ENCODE data around the gene DPPA3.
"Not testable (repeated sequence)": the region's sequence is repeated elsewhere in the genome, so short reads cannot be mapped to it uniquely, and the experiment has no call there.

Gene DPPA3

GRCh38 chr12:7730984-7731383 lies 19.8 kb downstream of the DPPA3 start:
- DNase-seq (ENCODE audit: low read depth in 2 of 2), result not testable (repeated sequence)

GRCh38 chr12:7731486-7731885 lies 20.3 kb downstream of the DPPA3 start:
- DNase-seq (ENCODE audit: low read depth in 2 of 2), result no peak

DNA sequence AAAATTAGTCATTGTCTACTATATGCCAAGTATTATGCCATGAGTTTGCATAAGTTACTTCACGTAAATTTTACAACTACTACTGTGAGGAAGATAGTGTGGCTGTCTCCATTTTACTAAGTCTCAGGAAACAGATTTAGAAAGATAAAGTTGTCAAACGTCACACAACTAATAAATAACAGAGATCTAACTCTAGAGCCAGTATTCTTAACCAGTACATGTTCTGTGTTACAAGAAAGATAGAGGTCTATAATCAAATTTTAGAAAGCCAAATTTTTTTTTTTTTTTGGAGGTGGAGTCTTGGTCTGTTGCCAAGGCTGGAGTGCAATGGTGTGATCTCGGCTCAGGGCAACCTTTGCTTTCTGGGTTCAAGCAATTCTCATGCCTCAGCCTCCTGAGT lies 21.8 kb downstream of the DPPA3 start:
- DNase-seq (ENCODE audit: low read depth in 2 of 2), result no peak

- no peak for DNase-seq (ENCODE audit: low read depth in 2 of 2)
Observed at GRCh38 chr12:7747246-7747645, 36.0 kb downstream of the DPPA3 start, which contains the start of gene CLEC4C. CLEC4C (minus strand) TSS chr12:7747375; CDS start chr12:7747348, 27 bp downstream.

DNA sequence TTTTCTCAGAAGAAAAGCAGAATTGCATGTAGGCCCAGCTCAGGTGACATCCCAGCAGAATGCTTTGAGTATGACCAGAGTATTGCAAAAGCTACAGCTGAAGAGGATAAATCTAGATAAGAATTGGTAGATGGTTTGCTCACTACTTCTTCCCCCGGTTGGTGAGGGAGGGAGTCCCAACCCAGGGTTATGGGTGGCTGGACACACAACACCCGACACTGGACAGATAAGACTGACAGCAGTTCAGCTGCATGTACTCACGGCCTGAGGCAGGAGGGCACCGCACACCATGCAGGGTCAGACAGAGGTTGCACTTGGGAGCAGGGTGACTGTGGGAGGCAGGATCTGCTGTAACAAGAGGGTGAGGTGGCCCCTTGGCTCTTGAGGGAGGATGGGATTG lies 37.6 kb downstream of the DPPA3 start:
- DNase-seq (ENCODE audit: low read depth in 2 of 2), result no peak

DNA sequence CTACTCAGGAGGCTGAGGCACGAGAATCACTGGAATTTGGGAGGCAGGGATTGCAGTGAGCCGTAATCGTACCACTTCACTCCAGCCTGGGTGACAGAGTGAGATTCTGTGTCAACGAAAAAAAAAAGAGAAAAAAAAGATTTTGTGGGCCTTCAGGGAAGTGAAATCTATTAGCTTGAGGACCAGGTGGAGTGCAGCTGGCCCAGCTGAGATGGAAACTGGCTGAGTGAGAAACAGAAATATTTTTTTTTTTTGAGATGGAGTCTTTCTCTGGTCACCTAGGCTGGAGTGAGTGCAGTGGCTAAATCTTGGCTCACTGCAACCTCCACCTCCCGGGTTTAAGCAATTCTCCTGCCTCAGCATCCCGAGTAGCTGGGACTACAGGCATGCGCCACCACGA lies 38.2 kb downstream of the DPPA3 start:
- DNase-seq (ENCODE audit: low read depth in 2 of 2), result no peak

DNA sequence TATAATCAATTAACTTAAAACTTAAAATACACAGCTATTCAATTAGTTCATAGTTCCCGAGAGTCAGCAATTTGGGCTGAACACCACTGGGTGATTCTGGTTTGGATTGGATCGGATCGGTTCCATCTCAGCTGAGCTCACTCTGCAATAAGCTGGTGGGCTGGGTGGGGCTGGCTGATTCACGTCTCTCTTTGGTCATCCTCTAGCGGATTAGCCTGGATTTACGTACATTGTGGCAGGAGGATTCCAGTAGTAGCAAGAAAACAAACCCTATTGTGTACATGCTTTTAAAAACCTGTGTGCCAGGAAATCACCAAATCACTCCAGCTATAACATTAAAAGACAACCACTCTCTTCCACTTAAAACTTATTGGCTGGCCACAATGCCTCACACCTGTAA lies 39.1 kb downstream of the DPPA3 start:
- DNase-seq (ENCODE audit: low read depth in 2 of 2), result no peak

DNA sequence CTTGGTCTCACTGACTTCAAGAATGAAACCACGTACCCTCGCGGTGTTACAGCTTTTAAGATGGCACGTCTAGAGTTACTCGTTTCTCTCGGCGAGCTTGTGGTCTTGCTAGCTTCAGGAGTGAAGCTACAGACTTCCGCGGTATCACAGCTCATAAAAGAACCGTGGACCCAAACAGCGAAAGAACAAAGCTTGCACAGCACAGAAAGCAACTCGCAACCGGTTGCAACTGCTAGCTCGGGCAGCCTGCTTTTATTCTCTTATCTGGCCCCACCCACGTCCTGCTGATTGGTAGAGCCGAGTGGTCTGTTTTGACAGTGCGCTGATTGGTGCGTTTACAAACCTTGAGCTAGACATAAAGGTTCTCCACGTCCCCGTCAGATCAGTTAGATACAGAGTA lies 40.2 kb downstream of the DPPA3 start:
- no peak for DNase-seq (ENCODE audit: low read depth in 2 of 2)

DNA sequence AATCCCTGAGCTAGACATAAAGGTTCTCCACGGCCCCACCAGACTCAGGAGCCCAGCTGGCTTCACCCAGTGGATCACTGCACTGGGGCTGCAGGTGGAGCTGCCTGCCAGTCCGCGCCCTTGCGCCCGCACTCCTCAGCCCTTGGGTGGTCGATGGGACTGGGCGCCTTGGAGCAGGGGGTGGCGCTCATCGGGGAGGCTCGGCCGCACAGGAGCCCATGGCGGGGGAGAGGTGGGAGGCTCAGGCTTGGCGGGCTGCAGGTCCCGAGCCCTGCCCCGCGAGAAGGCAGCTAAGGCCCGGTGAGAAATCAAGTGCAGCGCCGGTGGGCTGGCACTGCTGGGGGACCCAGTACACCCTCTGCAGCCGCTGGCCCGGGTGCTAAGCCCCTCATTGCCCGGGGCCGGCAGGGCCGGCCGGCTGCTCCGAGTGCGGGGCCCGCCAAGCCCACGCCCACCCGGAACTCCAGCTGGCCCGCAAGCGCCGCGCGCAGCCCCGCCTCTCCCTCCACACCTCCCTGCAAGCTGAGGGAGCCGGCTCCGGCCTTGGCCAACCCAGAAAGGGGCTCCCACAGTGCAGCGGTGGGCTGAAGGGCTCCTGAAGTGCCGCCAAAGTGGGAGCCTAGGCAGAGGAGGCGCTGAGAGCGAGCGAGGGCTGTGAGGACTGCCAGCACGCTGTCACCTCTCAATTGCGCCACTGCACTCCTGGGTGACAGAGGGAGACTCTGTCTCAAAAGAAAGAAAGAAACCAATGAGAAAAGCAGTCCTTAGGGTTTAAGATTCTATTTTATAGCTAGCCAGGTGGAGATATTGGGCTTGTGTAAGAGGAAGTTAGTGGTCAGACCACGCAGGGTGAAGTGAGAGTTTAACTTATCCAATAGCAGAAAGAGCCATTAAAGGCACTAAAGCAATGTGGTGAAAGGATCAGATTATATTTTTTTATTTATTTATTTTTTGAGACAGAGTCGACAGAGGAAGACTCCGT lies 41.0 kb downstream of the DPPA3 start:
- not testable (repeated sequence) for DNase-seq (ENCODE audit: low read depth in 2 of 2)

DNA sequence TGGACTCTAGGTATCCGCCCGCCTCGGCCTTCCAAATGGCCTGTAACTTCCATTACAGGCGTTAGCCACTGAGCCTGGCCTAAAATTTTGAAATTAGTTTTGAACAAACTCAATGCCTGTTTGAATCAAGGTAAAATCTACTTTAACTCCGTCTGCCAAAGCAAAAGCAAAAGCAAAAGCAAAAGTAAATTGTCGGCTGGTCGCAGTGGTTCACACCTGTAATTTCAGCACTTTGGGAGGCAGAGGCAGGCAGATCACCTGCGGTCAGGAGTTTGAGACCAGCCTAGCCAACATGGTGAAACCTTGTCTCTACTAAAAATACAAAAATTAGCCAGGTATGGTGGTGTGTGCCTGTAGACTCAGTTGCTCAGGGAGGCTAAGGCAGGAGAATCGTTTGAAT lies 44.4 kb downstream of the DPPA3 start:
- not testable (repeated sequence) for DNase-seq (ENCODE audit: low read depth in 2 of 2)

DNA sequence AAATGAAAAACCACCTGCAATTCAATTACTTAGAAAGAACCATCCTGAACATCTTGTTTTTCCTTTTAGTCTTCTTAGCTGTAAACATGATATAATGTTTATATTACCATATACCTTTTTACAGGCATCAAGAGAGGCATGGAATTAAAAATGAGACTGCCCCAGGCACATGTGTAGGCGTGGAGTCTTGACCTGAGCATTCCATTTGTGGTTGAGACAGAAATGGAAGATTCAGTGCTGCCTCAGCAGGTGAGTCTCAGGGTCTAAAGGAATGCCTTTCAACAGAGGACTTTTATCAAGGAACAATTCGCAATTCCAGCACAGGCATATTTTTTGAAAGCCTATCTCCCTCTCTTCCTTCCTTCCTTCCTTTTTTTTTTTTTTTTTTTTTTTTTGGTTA lies 45.8 kb downstream of the DPPA3 start:
- DNase-seq (ENCODE audit: low read depth in 2 of 2), result no peak

DNA sequence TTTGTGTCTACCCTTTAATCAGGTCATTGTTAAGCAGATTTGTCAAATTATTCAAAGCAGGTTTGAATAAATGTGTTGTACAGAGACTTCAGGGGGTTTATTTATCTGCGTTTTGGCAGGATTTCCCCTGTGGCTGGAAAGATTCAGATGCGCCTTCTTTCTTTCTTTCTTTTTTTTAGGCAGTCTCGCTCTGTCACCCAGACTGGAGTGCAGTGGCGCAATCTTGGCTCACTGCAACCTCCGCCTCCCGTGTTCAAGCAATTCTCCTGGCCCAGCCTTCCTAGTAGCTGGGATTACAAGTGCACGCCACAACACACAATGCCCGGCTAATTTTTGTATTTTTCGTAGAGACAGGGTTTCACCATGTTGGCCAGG lies 47.5 kb downstream of the DPPA3 start:
- no peak for DNase-seq (ENCODE audit: low read depth in 2 of 2)
